ENCODE data around the gene CAVIN2. TPM values are rescaled to one million over a fixed set of nuclear protein-coding genes. Genes with fewer than 3 reads are reported as not detected.

The CAVIN2 gene
- not detected for total RNA-seq

GRCh38 chr2:191846515-191847476, at the start of gene CAVIN2:
Gene CAVIN2, minus strand, starts transcription at chr2:191847088. Its CDS starts 163 bp downstream, at chr2:191846925.
- no peak within 1 kb of the TSS for H3K27ac Mint-ChIP-seq
- peaks cover 2% of the 10 kb centered on the region for H3K4me1 Mint-ChIP-seq
- no peak within 1 kb of the TSS for H3K4me3 Mint-ChIP-seq
- H3K36me3 Mint-ChIP-seq (ENCODE audit: low read depth) = no peaks in the 10 kb centered on the region
- no peaks in the 10 kb centered on the region for H3K9me3 Mint-ChIP-seq
- POLR2A ChIA-PET = no interaction called here
- no peak for DNase-seq
- peaks cover 57% of the 10 kb centered on the region for H3K27me3 Mint-ChIP-seq
- CTCF ChIA-PET = interaction anchor here (0.6 to 0.8 kb wide), 2 partner anchors 40 to 488 kb away, joined by 3 to 4 read pairs; no protein-coding TSS in a partner anchor

GRCh38 chr2:191895743-191896142, 48.9 kb upstream of the CAVIN2 start:
- no peak overlapping the region for H3K4me3 Mint-ChIP-seq
- no peaks in the 10 kb centered on the region for H3K36me3 Mint-ChIP-seq (ENCODE audit: low read depth)
- H3K27me3 Mint-ChIP-seq = peaks cover 4% of the 10 kb centered on the region
- ChIA-PET POLR2A (no interaction called here), CTCF (no interaction called here)
- no peaks in the 10 kb centered on the region for H3K4me1 Mint-ChIP-seq
- no peak for DNase-seq
- H3K9me3 Mint-ChIP-seq = no peaks in the 10 kb centered on the region
- H3K27ac Mint-ChIP-seq = no peak overlapping the region

- Mint-ChIP-seq H3K4me3 (no peak overlapping the region), H3K27ac (no peak overlapping the region), H3K36me3 (ENCODE audit: low read depth) (no peaks in the 10 kb centered on the region), H3K9me3 (no peaks in the 10 kb centered on the region), H3K27me3 (peaks cover 4% of the 10 kb centered on the region), H3K4me1 (no peaks in the 10 kb centered on the region)
- CTCF ChIA-PET = no interaction called here
- no peak for DNase-seq
- POLR2A ChIA-PET = no interaction called here
Measured at GRCh38 chr2:191895195-191895594, 48.3 kb upstream of the CAVIN2 start.

DNA sequence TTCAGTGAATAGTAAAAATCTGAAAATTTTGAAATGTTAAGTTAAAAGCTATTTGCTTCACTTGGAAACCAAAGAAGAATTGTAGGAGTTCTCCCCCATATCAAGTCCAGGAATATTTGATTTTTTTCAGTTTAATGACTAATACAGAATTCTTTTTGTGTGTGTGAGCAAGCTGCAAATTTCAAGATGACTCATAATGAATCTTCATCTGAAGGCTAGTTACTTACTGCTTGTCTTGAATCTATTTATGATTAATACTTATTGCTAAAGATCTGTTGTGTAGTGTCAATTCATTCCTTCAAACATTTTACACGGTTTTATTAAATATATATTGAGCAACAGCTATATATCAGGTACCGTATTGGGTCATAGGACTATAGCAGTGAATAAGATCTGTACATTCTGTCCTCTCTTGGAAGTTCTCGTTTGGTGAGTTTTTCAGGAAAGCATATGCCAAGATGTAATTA, 47.8 kb upstream of the CAVIN2 start:
- DNase-seq = no peak
- Mint-ChIP-seq H3K4me1 (no peaks in the 10 kb centered on the region), H3K27me3 (peaks cover 6% of the 10 kb centered on the region), H3K27ac (no peak overlapping the region), H3K9me3 (no peaks in the 10 kb centered on the region), H3K4me3 (no peak overlapping the region), H3K36me3 (ENCODE audit: low read depth) (no peaks in the 10 kb centered on the region)
- POLR2A ChIA-PET = no interaction called here
- CTCF ChIA-PET = no interaction called here

DNA sequence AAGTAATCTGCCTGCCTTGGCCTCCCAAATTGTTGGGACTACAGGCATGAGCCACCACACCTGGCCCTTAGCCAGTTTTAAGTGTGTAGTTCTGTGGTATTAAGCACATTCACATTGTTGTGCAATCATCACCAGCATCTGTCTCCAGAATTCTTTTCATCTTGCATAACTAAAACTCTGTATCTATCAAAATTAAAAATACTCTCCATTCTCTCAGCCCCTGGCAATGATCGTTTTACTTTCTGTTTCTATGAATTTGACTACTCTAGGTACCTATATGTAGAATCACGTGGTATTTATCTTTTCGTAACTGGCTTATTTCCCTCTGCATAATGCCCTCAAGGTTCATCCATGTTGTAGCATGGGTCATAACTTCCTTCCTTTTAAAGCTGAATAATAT, 45.5 kb upstream of the CAVIN2 start:
- no peak overlapping the region for H3K27ac Mint-ChIP-seq
- no peaks in the 10 kb centered on the region for H3K9me3 Mint-ChIP-seq
- no peak overlapping the region for H3K4me3 Mint-ChIP-seq
- ChIA-PET CTCF (no interaction called here), POLR2A (no interaction called here)
- no peaks in the 10 kb centered on the region for H3K4me1 Mint-ChIP-seq
- DNase-seq = no peak
- no peaks in the 10 kb centered on the region for H3K36me3 Mint-ChIP-seq (ENCODE audit: low read depth)
- peaks cover 7% of the 10 kb centered on the region for H3K27me3 Mint-ChIP-seq

GRCh38 chr2:191891656-191892055, 44.8 kb upstream of the CAVIN2 start:
- Mint-ChIP-seq H3K9me3 (no peaks in the 10 kb centered on the region), H3K27me3 (peaks cover 7% of the 10 kb centered on the region)
- CTCF ChIA-PET = no interaction called here

GRCh38 chr2:191889931-191890330, 43.0 kb upstream of the CAVIN2 start:
- DNase-seq = no peak
- Mint-ChIP-seq H3K27ac (no peak overlapping the region), H3K4me1 (no peaks in the 10 kb centered on the region), H3K9me3 (no peaks in the 10 kb centered on the region), H3K4me3 (no peak overlapping the region), H3K27me3 (peaks cover 7% of the 10 kb centered on the region), H3K36me3 (ENCODE audit: low read depth) (no peaks in the 10 kb centered on the region)
- ChIA-PET POLR2A (no interaction called here), CTCF (no interaction called here)

More at GRCh38 chr2:191891656-191892055, 44.8 kb upstream of the CAVIN2 start:
- no peaks in the 10 kb centered on the region for H3K4me1 Mint-ChIP-seq
- POLR2A ChIA-PET = no interaction called here
- no peaks in the 10 kb centered on the region for H3K36me3 Mint-ChIP-seq (ENCODE audit: low read depth)
- no peak for DNase-seq
- no peak overlapping the region for H3K27ac Mint-ChIP-seq
- no peak overlapping the region for H3K4me3 Mint-ChIP-seq

- DNase-seq = no peak
- Mint-ChIP-seq H3K27me3 (peaks cover 9% of the 10 kb centered on the region), H3K4me1 (no peaks in the 10 kb centered on the region), H3K27ac (no peak overlapping the region), H3K36me3 (ENCODE audit: low read depth) (no peaks in the 10 kb centered on the region), H3K9me3 (no peaks in the 10 kb centered on the region), H3K4me3 (no peak overlapping the region)
- POLR2A ChIA-PET = no interaction called here
- CTCF ChIA-PET = no interaction called here
Measured at GRCh38 chr2:191888400-191889166, 41.7 kb upstream of the CAVIN2 start.

DNA sequence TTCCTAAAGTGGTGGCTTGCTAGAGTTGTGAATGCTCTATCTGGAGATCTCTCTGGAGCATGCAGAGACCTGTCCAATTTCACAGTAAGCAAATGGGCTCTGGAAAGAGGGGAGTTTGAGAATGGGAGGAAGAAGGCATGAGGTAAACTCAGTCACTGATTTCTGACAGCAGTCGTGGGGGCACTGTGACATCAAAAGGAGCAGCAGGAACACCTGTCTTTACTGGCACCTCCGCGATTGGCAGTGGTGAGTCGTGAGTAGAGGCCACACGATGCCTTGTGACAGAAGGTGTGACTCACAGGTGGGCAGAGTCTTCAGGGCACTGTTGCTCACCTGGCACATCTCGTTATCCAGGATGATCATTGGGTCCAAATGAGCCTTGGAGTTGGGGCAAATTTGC, 38.8 kb upstream of the CAVIN2 start:
- no peaks in the 10 kb centered on the region for H3K4me1 Mint-ChIP-seq
- POLR2A ChIA-PET = no interaction called here
- DNase-seq = no peak
- H3K27ac Mint-ChIP-seq = no peak overlapping the region
- H3K27me3 Mint-ChIP-seq = peaks cover 5% of the 10 kb centered on the region
- H3K36me3 Mint-ChIP-seq (ENCODE audit: low read depth) = no peaks in the 10 kb centered on the region
- no peak overlapping the region for H3K4me3 Mint-ChIP-seq
- H3K9me3 Mint-ChIP-seq = no peaks in the 10 kb centered on the region
- CTCF ChIA-PET = no interaction called here

- DNase-seq = no peak
- Mint-ChIP-seq H3K27ac (no peak overlapping the region), H3K4me1 (no peaks in the 10 kb centered on the region), H3K36me3 (ENCODE audit: low read depth) (no peaks in the 10 kb centered on the region), H3K4me3 (no peak overlapping the region), H3K9me3 (no peaks in the 10 kb centered on the region), H3K27me3 (peaks cover 5% of the 10 kb centered on the region)
- ChIA-PET CTCF (no interaction called here), POLR2A (no interaction called here)
Measured at GRCh38 chr2:191885098-191885497, 38.2 kb upstream of the CAVIN2 start.

- peaks cover 7% of the 10 kb centered on the region for H3K27me3 Mint-ChIP-seq
- H3K36me3 Mint-ChIP-seq (ENCODE audit: low read depth) = no peaks in the 10 kb centered on the region
- H3K27ac Mint-ChIP-seq = no peak overlapping the region
- ChIA-PET CTCF (no interaction called here), POLR2A (no interaction called here)
- DNase-seq = no peak
- H3K4me1 Mint-ChIP-seq = no peaks in the 10 kb centered on the region
- no peaks in the 10 kb centered on the region for H3K9me3 Mint-ChIP-seq
- H3K4me3 Mint-ChIP-seq = no peak overlapping the region
Measured at GRCh38 chr2:191881982-191882816, 35.3 kb upstream of the CAVIN2 start.

- ChIA-PET POLR2A (no interaction called here), CTCF (no interaction called here)
- no peaks in the 10 kb centered on the region for H3K36me3 Mint-ChIP-seq (ENCODE audit: low read depth)
- H3K9me3 Mint-ChIP-seq = no peaks in the 10 kb centered on the region
- peaks cover 5% of the 10 kb centered on the region for H3K27me3 Mint-ChIP-seq
- no peak overlapping the region for H3K4me3 Mint-ChIP-seq
- no peaks in the 10 kb centered on the region for H3K4me1 Mint-ChIP-seq
- DNase-seq = no peak
- no peak overlapping the region for H3K27ac Mint-ChIP-seq
Measured at GRCh38 chr2:191878548-191879279, 31.8 kb upstream of the CAVIN2 start.
